Measurements from ENCODE around the gene MID1IP1. TPM values are rescaled to one million over a fixed set of nuclear protein-coding genes. Genes with fewer than 3 reads are reported as not detected.

MID1IP1 gene
- total RNA-seq, 2 experiments from 2014 or later: 80.4 to 92.7 TPM

GRCh38 chrX:38806875-38807621 is 5.8 kb downstream of the MID1IP1 start:
- peak overlapping the region; percentile 89 for H3K27ac ChIP-seq (ENCODE audit: low read depth, low read length, poor library complexity, severe bottlenecking)
- H3K4me2 ChIP-seq (ENCODE audit: low read length): peak overlapping the region; percentile 81
- H3K36me3 ChIP-seq (ENCODE audit: insufficient read depth, low read length): peaks cover 34% of the 10 kb centered on the region
- no TSS peak for BruUV-seq (replicated peaks)
- DNase-seq (ENCODE audit: low spot score): peak; percentile 45
- H2AFZ ChIP-seq (ENCODE audit: low read length): no peak overlapping the region
- ChIA-PET POLR2A (interaction anchor here (1.0 to 7.7 kb wide), 8 partner anchors 9 to 1360 kb away, joined by 3 to 91 read pairs (median 5); no protein-coding TSS in a partner anchor), CTCF (ENCODE audit: unreplicated experiment) (interaction anchor here (0.6 to 0.8 kb wide), 2 partner anchors 73 to 1838 kb away, joined by 3 to 5 read pairs; no protein-coding TSS in a partner anchor)
- no peaks in the 10 kb centered on the region for H3K9me3 ChIP-seq (ENCODE audit: low read length)
- H3K4me1 ChIP-seq (ENCODE audit: insufficient read depth, low read length, poor library complexity, severe bottlenecking): peaks cover 53% of the 10 kb centered on the region
- TF ChIP-seq EZH2phosphoT487 (IDR thresholded peaks at IDR 0.05; ENCODE audit: borderline replicate concordance, low read depth, low read length) (no peak), CTCF (conservative IDR thresholded peaks at IDR 0.05; ENCODE audit: low read length) (no peak)
- peak overlapping the region; percentile 99 for H3K4me3 ChIP-seq (ENCODE audit: low read depth, low read length, poor library complexity, severe bottlenecking)
- no peaks in the 10 kb centered on the region for H3K9me2 ChIP-seq (ENCODE audit: insufficient read depth, low read length)
- no peaks in the 10 kb centered on the region for H4K20me1 ChIP-seq (ENCODE audit: insufficient read depth, low read length)
- H3K79me2 ChIP-seq (ENCODE audit: insufficient read depth, low read depth, low read length): peaks cover 57% of the 10 kb centered on the region
- intact Hi-C loops (cut with micrococcal nuclease; ENCODE audit: unreplicated experiment): loop anchor here (5.0 to 10.0 kb wide), 6 partner anchors 602 to 1838 kb away; partner anchors contain the start of genes CXorf38 and CYBB

GRCh38 chrX:38807873-38808272 is 6.6 kb downstream of the MID1IP1 start:
- CTCF ChIA-PET (ENCODE audit: unreplicated experiment): interaction anchor here (0.8 kb wide), 1 partner anchor 72 kb away, joined by 5 read pairs; no protein-coding TSS in a partner anchor
- peaks cover 59% of the 10 kb centered on the region for H3K4me1 ChIP-seq (ENCODE audit: insufficient read depth, low read length, poor library complexity, severe bottlenecking)
- peak; percentile 38 for DNase-seq (ENCODE audit: low spot score)
- H3K79me2 ChIP-seq (ENCODE audit: insufficient read depth, low read depth, low read length): peaks cover 49% of the 10 kb centered on the region
- peak overlapping the region; percentile 81 for H3K4me2 ChIP-seq (ENCODE audit: low read length)
- POLR2A ChIA-PET: interaction anchor here (1.1 to 7.7 kb wide), 4 partner anchors 11 to 83 kb away, joined by 3 to 91 read pairs (median 4); no protein-coding TSS in a partner anchor
- TF ChIP-seq CTCF (conservative IDR thresholded peaks at IDR 0.05; ENCODE audit: low read length) (no peak), EZH2phosphoT487 (IDR thresholded peaks at IDR 0.05; ENCODE audit: borderline replicate concordance, low read depth, low read length) (no peak)
- H2AFZ ChIP-seq (ENCODE audit: low read length): no peak overlapping the region
- no peaks in the 10 kb centered on the region for H4K20me1 ChIP-seq (ENCODE audit: insufficient read depth, low read length)
- H3K36me3 ChIP-seq (ENCODE audit: insufficient read depth, low read length): peaks cover 30% of the 10 kb centered on the region
- intact Hi-C loops (cut with micrococcal nuclease; ENCODE audit: unreplicated experiment): loop anchor here (5.0 to 10.0 kb wide), 6 partner anchors 603 to 1837 kb away; partner anchors contain the start of genes CXorf38 and CYBB
- no TSS peak for BruUV-seq (replicated peaks)
- H3K9me2 ChIP-seq (ENCODE audit: insufficient read depth, low read length): no peaks in the 10 kb centered on the region
- no peaks in the 10 kb centered on the region for H3K9me3 ChIP-seq (ENCODE audit: low read length)
- H3K4me3 ChIP-seq (ENCODE audit: low read depth, low read length, poor library complexity, severe bottlenecking): peak overlapping the region; percentile 99
- peak overlapping the region; percentile 89 for H3K27ac ChIP-seq (ENCODE audit: low read depth, low read length, poor library complexity, severe bottlenecking)

Data from OCI-LY7 (cell line).